Limb (tissue), 2 donors: ENCODE results near the gene FTH1.
A peak's percentile ranks its signal among the peaks of the same experiment; 100 is the strongest.
"Not testable (repeated sequence)": the region's sequence is repeated elsewhere in the genome, so short reads cannot be mapped to it uniquely, and the experiment has no call there.

Source experiments
- DNase-seq, 2 donors: peaks; one replicate each; pipeline ENCODE4 v3.0.0-alpha.2; 2016; ENCODE audit errors: extremely low spot score in 2 of 2

FTH1 gene

GRCh38 chr11:61964058-61964665 lies 3.3 kb downstream of the FTH1 start:
- DNase-seq = no peak

DNA sequence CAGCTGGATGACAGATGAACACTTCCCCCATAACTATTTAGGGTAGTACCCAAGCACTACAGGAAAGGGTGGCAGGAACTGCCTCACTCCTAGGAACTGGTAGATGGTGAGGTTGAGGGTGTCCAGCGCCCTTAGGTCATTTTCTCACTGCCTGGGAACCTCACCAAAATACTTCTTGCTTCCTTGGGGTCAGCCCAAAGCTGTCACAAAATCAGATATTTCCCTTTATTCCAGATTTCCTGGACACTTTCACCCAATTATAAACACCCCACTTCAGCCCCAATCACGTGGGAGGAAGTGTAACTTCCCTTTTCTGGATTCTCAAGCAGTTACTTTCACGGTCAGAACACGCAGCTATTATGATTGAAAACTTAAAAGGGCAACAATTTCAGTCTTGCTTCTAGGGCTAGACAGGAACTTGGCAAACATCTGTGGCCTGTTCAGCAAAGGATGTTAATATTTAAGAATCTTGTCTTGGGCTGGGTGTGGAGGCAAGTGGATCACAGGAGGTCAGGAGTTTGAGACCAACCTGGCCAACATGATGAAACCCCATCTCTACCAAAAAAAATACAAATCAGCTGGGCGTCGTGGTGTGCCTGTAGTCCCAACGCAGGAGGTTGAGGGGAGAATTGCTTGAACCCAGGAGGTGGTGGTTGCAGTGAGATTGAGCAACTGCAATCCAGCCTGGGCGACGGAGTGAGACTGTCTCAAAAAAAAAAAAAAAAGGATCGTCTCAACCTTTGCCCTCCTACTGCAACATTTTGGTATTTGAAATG lies 4.0 kb downstream of the FTH1 start:
- DNase-seq = no peak

DNA sequence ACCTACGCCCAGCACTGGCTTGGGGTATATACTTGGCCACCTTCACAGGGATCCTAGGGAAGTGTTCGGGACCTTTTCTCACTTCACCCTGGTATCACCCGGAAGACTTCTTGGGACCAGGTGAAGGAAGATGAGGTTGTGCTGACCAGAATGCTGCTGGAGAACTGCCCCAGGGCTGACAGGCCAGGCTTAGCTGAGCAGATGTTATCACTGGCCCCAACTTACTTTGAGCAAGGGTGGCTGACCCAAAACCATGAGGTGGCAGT lies 4.5 kb downstream of the FTH1 start:
- DNase-seq = peak in 1 of 2 donors; percentile 19

GRCh38 chr11:61962213-61963015 lies 5.0 kb downstream of the FTH1 start:
- no peak for DNase-seq

GRCh38 chr11:61961570-61962212 lies 5.7 kb downstream of the FTH1 start:
- DNase-seq = no peak

GRCh38 chr11:61960532-61960931 lies 6.9 kb downstream of the FTH1 start:
- no peak for DNase-seq

DNA sequence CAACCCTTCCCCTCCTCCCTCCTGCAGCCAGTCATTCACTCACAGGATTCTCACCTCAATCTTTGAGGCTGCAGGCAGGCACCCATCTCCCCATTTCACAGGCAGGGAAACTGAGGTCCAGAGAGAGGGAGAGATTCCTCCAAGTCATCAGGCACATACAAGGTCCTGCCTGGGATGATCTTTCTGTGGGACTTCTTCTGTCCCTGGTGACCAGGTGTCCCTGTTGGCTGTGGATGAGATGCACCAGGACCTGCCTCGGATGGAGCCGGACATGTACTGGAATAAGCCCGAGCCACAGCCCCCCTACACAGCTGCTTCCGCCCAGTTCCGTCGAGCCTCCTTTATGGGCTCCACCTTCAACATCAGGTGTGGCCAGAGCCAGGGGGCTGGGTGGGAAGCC lies 7.8 kb downstream of the FTH1 start:
- DNase-seq = peak in 1 of 2 donors; percentile 18

DNA sequence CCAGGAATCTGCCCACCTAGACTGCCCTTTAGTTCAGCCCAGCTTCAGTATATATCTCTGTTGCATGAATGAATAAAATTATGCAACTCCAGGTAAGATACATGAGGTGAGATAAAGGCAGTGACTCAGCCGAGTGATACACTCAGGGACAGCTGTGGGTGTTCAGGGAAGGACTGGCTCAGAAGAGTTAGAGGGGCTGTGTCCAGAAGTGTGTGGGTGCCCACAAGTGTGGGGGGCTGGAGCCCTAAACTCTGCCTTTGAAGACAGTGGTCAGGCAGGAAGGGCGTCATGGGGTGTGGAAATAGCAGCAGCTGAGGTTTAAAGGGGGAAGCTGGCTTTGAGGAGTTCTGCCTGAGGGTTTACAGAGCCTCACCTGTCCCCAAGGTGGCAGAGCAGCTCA lies 8.3 kb downstream of the FTH1 start:
- DNase-seq = no peak

GRCh38 chr11:61958590-61958989 lies 8.8 kb downstream of the FTH1 start:
- no peak for DNase-seq

DNA sequence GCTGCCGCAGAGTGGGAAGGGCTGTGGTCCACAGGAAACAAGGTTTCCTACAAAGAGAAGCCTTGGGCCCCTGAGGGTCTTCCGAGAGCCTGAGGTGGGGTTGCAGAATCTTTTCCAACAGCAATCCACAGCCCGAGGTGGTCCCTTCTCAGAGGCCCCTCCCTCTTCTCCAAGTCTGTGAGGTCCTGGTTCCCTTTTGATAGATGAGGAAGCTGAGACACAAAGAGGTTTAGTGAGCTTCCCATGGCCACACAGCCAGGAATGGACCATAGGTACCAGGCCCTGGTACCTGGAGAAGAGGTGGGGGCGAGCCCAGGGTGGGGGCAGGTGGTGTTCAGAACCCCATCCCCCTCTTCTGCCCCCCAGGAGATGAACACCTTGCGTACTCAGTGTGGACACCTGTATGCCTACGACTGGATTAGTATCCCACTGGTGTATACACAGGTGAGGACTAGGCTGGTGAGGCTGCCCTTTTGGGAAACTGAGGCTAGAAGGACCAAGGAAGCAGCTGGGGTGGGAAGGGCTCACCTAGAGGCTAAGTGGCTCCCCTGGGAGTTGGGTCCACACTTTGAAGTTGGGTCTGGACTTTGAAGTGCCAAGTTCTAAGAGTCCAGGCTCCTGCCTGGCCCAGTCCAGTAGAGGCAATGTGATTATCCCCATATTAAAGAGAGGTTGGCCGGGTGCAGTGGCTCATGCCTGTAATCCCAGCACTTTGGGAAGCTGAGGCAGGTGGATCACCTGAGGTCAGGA lies 10.2 kb downstream of the FTH1 start:
- no peak for DNase-seq

DNA sequence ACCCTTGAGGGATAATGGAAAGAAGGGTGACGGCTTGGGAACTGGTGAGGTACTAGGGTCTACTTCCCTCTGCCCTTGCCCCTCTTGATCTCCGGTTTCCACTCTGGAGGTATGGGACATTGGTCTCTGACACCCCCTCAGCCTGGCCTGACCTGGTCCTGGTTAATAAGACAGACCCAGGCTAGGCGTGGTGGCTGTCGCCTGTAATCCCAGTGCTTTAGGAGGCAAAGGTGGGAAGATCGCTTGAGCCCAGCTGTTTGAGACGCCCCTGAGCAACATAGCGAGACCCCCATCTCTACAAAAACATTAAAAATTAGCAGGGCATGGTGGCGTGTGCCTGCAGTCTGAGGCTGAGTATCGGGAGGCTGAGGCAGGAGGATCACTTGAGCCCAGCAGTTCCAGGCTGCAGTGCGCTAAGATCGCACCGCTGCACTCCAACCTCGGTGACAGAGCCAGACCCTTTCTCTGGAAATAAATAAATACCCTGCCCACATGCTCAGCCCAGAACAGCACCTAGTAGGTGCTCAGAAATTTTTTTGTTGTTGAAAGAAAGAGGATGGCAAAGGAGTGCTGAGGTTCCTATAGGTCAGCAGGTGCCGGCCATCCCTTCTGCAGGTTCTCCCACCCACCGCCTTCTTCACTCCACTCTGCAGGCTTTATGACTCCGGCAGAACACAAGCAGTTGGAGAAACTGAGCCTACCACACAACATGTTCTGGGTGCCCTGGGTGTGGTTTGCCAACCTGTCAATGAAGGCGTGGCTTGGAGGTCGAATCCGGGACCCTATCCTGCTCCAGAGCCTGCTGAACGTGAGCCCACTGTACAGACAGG lies 11.0 kb downstream of the FTH1 start:
- no peak for DNase-seq

DNA sequence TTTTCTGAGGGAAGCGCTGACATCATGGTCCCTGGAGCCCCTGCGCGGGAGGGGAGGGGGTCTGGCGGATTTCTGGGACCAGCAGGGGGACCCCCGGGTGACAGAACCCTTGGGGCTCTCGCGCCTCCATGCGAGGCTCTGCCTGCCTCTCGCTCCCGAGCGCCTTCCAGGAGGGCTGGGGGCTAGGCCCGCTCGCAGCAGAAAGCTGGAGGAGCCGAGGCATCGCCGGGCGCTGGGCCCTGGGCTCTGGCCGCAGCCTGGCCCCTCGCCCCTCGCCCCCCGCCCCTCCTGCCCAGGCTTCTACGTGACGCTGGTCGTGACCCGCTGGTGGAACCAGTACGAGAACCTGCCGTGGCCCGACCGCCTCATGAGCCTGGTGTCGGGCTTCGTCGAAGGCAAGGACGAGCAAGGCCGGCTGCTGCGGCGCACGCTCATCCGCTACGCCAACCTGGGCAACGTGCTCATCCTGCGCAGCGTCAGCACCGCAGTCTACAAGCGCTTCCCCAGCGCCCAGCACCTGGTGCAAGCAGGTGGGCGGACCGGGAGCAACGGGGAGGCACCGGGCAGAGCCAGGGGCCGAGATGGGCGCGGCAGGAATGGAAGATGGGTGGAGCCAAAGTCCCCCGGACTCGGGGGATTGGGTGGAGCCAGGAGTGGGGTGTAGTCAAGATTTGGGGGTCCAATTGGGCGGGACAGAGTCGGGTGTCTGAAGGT lies 11.9 kb downstream of the FTH1 start:
- DNase-seq = peak in 1 of 2 donors; percentile 59

DNA sequence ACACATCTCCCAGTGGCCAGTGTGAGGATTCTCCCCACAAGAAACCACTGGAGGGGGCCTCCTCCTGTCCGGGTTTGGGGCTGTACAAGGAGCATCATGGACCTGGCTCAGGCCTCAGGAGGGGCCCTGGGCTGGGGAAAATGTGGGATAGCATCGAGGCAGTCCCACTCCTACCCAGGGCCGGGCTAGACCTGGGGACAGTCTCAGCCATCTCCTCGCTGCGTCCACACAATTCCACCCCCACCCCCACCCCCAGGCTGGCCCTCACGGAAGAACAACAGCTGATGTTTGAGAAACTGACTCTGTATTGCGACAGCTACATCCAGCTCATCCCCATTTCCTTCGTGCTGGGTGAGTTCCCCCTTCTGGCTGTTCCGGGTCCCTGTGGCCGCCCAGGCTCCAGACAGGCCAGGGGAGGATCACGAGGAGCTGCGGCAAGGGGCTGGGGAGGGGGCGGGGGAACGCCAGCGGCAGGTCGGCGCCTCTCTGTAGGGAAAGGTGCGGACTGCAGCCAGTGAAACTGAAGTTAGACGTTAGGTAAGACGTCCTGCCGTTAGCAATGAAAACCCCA lies 12.5 kb downstream of the FTH1 start:
- peak in 1 of 2 donors; percentile 70 for DNase-seq

DNA sequence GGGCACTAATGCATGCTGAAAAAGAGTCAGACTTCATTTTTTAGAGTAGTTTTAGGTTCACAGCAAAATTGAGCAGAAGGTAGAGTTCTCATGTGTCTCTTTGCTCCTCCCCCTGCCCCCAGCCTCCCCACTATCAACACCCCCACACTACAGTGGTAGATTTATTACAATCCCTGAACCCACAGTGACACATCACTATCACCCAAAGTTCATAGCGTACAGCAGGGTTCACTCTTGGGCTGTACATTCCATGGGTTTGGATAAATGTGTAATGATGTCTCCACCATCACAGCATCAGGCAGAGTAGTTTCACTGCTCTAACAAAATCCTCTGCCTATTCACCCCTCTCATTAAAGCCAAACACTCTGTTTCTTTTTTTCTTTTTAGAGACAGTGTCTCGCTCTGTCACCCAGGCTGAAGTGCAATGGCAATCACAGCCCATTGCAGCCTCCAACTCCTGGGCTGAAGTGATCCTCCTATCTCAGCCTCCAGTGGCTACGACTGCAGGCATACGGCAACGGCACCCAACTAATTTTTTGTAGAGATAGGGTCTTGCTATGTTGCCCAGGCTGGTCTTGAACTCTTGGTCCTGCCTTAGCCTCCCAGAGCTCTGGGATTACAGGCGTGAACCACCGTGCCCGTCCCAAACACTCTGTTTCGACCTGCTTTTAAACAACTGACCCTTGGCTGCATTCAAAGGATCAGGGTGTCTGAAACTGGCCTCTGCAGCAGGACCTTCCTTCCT lies 13.2 kb downstream of the FTH1 start:
- DNase-seq = no peak

DNA sequence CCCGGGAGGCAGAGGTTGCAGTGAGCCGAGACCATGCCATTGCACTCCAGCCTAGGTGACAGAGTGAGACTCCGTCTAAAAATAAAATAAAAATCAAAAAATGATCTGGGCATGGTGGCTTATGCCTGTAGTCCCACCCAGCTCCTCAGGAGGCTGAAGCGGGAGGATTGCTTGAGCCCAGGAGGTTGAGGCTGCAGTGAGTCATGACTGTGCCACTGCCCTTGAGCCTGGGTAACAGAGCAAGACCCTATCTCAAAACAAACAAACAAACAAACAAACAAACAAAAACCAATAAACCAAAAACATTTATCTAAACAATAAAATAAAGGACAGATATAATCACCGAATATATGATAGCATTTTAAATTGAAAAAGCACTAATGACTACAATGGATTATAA lies 13.8 kb downstream of the FTH1 start:
- DNase-seq = not testable (repeated sequence)

DNA sequence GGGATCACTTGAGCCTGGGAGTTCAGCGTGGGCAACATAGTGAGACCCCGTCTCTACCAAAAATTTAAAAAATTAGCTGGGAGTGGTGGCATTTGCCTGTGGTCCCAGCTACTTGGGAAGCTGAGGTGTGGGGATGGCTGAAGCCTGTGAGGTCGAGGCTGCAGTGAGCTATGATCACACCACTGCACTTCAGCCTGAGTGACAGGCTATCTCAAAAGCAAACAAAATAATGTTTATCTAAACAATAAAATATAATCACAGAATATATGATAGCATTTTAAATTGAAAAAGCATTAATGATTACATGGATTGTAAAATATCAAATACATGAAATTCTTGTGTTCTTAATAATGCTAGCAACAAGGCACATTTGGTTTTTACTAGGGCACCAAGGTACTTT lies 14.6 kb downstream of the FTH1 start:
- DNase-seq = no peak

- DNase-seq = no peak
Measured at GRCh38 chr11:61951484-61952135, 15.8 kb downstream of the FTH1 start.

DNA sequence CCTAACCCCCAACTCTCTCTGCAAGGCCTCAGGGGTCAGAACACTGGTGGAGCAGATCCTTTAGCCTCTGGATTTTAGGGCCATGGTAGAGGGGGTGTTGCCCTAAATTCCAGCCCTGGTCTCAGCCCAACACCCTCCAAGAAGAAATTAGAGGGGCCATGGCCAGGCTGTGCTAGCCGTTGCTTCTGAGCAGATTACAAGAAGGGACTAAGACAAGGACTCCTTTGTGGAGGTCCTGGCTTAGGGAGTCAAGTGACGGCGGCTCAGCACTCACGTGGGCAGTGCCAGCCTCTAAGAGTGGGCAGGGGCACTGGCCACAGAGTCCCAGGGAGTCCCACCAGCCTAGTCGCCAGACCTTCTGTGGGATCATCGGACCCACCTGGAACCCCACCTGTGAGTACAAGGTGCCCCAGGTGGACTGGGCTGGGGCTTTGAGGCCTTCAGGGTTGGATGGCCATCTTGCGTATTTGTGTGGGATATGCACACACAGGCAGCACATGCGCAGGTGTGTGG lies 17.3 kb downstream of the FTH1 start, which contains the start of gene BEST1:
TSS of gene BEST1 (plus strand) at position 317 of the 513 bp plus-strand sequence. CDS start 1,456 bp downstream, outside the sequence.
- DNase-seq = no peak
